Measurements from ENCODE around the gene HDAC4. TPM values are rescaled to one million over a fixed set of nuclear protein-coding genes. Genes with fewer than 3 reads are reported as not detected.

The HDAC4 gene
- total and polyA plus RNA-seq, 8 donors, result 1.7 to 98.8 (median 24.5) TPM

- intact Hi-C loops (cut with DNase I; ENCODE audit: low total_unique reads), result no loop called here
- DNase-seq, result peak in 1 of 2 donors; percentile 14
- Histone ChIP-seq H3K4me3 (no peak overlapping the region), H3K4me1 (peaks cover 8 to 28% (median 19%) of the 10 kb centered on the region in 4 donors), H3K9me3 (no peaks in the 10 kb centered on the region), H3K27me3 (no peaks in the 10 kb centered on the region), H3K27ac (peak overlapping the region in 1 of 5 donors; percentile 2), H3K36me3 (peaks cover 28 to 80% (median 69%) of the 10 kb centered on the region in 4 donors)
- no peak for TF ChIP-seq POLR2AphosphoS5 (IDR thresholded peaks at IDR 0.05)
- TF ChIP-seq CTCF (IDR thresholded peaks at IDR 0.05), result no peak
- no peak for TF ChIP-seq EP300 (IDR thresholded peaks at IDR 0.05)
- no peak for TF ChIP-seq POLR2A (IDR thresholded peaks at IDR 0.05)
- 93 to 98% (median 96%) methylated on average over 12 of the region's 12 CpGs for WGBS, 5 donors
These were observed 244.9 kb downstream of the HDAC4 start for GRCh38 chr2:239155806-239156480.

GRCh38 chr2:239154971-239155805 lies 245.6 kb downstream of the HDAC4 start:
- no peak for TF ChIP-seq POLR2A (IDR thresholded peaks at IDR 0.05)
- no peak for TF ChIP-seq EP300 (IDR thresholded peaks at IDR 0.05)
- no peak for TF ChIP-seq CTCF (IDR thresholded peaks at IDR 0.05)
- TF ChIP-seq POLR2AphosphoS5 (IDR thresholded peaks at IDR 0.05), result no peak
- 81 to 95% (median 83%) methylated on average over 12 to 19 of the region's 19 CpGs for whole genome bisulfite sequencing, 5 donors
- Histone ChIP-seq H3K4me3 (no peak overlapping the region), H3K9me3 (no peaks in the 10 kb centered on the region), H3K27ac (no peak overlapping the region), H3K27me3 (no peaks in the 10 kb centered on the region), H3K4me1 (peaks cover 9 to 30% (median 21%) of the 10 kb centered on the region in 4 donors), H3K36me3 (peaks cover 28 to 75% (median 64%) of the 10 kb centered on the region in 4 donors)
- DNase-seq, result peak in 1 of 2 donors; percentile 20
- intact Hi-C loops (cut with DNase I; ENCODE audit: low total_unique reads), result no loop called here

DNA sequence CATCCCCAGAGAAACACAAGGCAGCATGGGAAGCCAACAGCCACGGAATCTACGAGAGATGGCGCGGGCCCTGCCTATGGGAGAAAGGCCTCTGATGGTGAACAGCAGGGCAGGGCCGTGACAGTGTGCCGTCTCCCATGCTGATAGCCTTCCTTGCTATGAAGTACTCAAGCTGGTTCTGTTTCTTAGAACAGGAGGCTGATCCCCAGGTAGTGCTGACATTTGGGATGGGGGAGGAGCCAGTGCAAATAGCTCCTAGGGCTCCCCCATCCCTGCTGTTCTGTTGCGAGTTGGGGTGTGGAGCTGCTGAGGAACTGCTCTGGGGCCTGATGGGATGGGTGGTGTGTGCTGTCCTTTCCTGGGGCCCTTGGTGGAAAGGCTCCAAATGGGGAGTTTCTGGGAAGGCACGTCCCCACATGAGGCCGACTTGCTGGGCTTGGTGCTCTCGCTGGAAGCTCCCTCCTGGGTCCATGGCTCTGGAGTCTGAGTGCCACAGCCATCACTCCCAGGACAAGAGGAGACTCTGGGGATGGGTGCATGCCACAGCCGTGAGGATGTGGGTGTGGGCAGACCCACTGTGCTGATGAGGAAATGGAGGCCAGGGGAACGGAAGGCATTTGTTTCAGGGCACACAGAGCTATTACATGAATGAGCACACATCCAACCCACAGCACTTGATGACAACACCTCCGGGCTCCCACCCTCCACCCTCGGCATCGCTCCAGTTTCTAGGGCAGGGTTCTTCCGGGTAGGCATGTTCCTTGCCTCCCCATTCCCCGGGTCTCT lies 246.8 kb downstream of the HDAC4 start:
- Histone ChIP-seq H3K27me3 (no peaks in the 10 kb centered on the region), H3K36me3 (peaks cover 28 to 76% (median 65%) of the 10 kb centered on the region in 4 donors), H3K27ac (peak overlapping the region in 1 of 5 donors; percentile 16), H3K9me3 (no peaks in the 10 kb centered on the region), H3K4me1 (peaks cover 9 to 30% (median 21%) of the 10 kb centered on the region in 4 donors), H3K4me3 (no peak overlapping the region)
- intact Hi-C loops (cut with DNase I; ENCODE audit: low total_unique reads), result no loop called here
- peak in 1 of 2 donors; percentile 21 for DNase-seq
- no peak for TF ChIP-seq EP300 (IDR thresholded peaks at IDR 0.05)
- no peak for TF ChIP-seq POLR2AphosphoS5 (IDR thresholded peaks at IDR 0.05)
- TF ChIP-seq POLR2A (IDR thresholded peaks at IDR 0.05), result no peak
- no peak for TF ChIP-seq CTCF (IDR thresholded peaks at IDR 0.05)
- 88 to 94% (median 91%) methylated on average over 15 to 17 of the region's 17 CpGs for WGBS, 5 donors

DNA sequence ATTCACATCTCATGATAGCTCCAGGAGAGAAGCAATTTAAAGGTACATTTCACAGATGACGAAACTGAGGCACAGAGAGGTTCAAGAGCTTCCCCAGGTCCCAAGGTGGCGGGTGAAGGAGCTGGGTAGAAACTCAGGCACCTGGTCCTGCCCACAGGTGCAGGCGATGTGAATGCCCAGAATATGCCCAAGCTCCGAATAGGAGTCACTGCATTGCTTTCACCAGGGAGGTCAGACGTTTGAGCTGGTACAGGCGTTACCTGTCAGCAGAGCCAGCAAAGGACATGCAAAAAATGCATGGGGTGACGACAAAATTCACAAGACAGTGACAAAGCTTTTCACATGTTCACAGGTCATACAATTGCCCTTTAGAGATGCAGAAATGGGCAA lies 247.9 kb downstream of the HDAC4 start:
- intact Hi-C loops (cut with DNase I; ENCODE audit: low total_unique reads), result no loop called here
- H3K36me3 ChIP-seq, result peaks cover 32 to 84% (median 74%) of the 10 kb centered on the region in 4 donors

More for the DNA sequence above, 247.9 kb downstream of the HDAC4 start:
- Histone ChIP-seq H3K27me3 (no peaks in the 10 kb centered on the region), H3K4me1 (peaks cover 8 to 23% (median 16%) of the 10 kb centered on the region in 4 donors), H3K9me3 (no peaks in the 10 kb centered on the region), H3K4me3 (no peak overlapping the region), H3K27ac (no peak overlapping the region)
- peak in 1 of 2 donors; percentile 8 for DNase-seq
- TF ChIP-seq EP300 (IDR thresholded peaks at IDR 0.05) (no peak), POLR2A (IDR thresholded peaks at IDR 0.05) (no peak), CTCF (IDR thresholded peaks at IDR 0.05) (no peak), POLR2AphosphoS5 (IDR thresholded peaks at IDR 0.05) (no peak)
- WGBS, 5 donors, result 93 to 97% (median 96%) methylated on average over 7 of the region's 7 CpGs

All from stomach (tissue), 9 donors.